ENCODE results near the gene TUBB.
A peak's percentile ranks its signal among the peaks of the same experiment; 100 is the strongest.

DNA sequence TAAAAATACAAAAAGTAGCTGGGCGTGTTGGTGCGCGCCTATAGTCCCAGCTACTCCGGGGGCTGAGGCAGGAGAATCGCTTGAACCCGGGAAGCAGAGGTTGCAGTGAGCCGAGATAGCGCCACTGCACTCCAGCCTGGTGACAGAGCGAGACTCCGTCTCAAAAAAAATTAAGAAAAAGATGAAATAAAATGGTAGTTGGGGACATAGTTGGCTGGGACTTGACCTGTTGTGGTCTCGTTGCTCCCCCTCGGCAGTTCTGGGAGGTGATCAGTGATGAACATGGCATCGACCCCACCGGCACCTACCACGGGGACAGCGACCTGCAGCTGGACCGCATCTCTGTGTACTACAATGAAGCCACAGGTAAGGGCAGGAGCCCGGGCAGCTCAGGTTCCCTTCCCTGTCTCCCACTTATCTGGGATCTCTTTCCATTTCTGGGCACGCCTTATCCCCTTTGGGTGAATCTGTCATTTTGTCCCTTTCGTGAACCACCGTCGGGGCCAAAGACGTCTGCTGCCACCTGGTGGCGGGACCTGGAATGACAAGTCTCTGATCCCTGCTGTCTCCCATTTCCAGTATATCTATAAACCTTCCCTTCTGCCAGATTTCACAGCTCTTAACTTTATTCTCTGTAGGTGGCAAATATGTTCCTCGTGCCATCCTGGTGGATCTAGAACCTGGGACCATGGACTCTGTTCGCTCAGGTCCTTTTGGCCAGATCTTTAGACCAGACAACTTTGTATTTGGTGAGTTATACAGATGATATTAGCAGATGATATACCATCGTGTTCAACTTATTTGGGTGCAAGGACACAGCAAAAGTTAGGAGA, 2.3 kb downstream of the TUBB start:
- TF ChIP-seq, protein P1, sequence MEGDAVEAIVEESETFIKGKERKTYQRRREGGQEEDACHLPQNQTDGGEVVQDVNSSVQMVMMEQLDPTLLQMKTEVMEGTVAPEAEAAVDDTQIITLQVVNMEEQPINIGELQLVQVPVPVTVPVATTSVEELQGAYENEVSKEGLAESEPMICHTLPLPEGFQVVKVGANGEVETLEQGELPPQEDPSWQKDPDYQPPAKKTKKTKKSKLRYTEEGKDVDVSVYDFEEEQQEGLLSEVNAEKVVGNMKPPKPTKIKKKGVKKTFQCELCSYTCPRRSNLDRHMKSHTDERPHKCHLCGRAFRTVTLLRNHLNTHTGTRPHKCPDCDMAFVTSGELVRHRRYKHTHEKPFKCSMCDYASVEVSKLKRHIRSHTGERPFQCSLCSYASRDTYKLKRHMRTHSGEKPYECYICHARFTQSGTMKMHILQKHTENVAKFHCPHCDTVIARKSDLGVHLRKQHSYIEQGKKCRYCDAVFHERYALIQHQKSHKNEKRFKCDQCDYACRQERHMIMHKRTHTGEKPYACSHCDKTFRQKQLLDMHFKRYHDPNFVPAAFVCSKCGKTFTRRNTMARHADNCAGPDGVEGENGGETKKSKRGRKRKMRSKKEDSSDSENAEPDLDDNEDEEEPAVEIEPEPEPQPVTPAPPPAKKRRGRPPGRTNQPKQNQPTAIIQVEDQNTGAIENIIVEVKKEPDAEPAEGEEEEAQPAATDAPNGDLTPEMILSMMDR (IDR thresholded peaks at IDR 0.05; ENCODE audit: control extremely low read depth in 1 of 3, insufficient read depth in 1 of 3, low read depth in 1 of 3, low read length in 3 of 3): peak; percentile 85 to 88 (median 87)
- TF ChIP-seq RFX5 (IDR thresholded peaks at IDR 0.05; ENCODE audit: borderline replicate concordance, low read depth, low read length) (no peak), CREB1 (IDR thresholded peaks at IDR 0.05) (no peak), POLR2A (IDR thresholded peaks at IDR 0.05; ENCODE audit: control extremely low read depth in 1 of 2, low read depth in 2 of 2, low read length in 2 of 2) (peak; percentile 61 to 77; a peak in 2 of 3 replicates), CHD1 (IDR thresholded peaks at IDR 0.05; ENCODE audit: low read depth, low read length) (no peak), EP300 (IDR thresholded peaks at IDR 0.05; ENCODE audit: borderline replicate concordance in 1 of 2, low read depth in 2 of 2, low read length in 2 of 2) (no peak), RAD21 (IDR thresholded peaks at IDR 0.05 in 1 of 2, conservative IDR thresholded peaks at IDR 0.05 in 1 of 2; ENCODE audit: low read depth in 2 of 2, low read length in 2 of 2) (peak; percentile 71 to 80), POLR2AphosphoS5 (IDR thresholded peaks at IDR 0.05; ENCODE audit: low read depth, low read length) (peak; percentile 96)
- TF ChIP-seq, protein P2, sequence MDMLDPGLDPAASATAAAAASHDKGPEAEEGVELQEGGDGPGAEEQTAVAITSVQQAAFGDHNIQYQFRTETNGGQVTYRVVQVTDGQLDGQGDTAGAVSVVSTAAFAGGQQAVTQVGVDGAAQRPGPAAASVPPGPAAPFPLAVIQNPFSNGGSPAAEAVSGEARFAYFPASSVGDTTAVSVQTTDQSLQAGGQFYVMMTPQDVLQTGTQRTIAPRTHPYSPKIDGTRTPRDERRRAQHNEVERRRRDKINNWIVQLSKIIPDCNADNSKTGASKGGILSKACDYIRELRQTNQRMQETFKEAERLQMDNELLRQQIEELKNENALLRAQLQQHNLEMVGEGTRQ (IDR thresholded peaks at IDR 0.05; ENCODE audit: low read length): no peak
- TF ChIP-seq, protein P3, sequence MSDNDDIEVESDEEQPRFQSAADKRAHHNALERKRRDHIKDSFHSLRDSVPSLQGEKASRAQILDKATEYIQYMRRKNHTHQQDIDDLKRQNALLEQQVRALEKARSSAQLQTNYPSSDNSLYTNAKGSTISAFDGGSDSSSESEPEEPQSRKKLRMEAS (IDR thresholded peaks at IDR 0.05): no peak
